Kasumi-1 (cell line): ENCODE measurements around the gene SLC2A13.
"Not testable (repeated sequence)": the region's sequence is repeated elsewhere in the genome, so short reads cannot be mapped to it uniquely, and the experiment has no call there.

Source experiments
- DNase-seq, 2 experiments: peaks; one replicate each; lab custom pipeline; 2025; lab: John Stamatoyannopoulos, UW

The SLC2A13 gene

GRCh38 chr12:39752482-39753137 lies 353.3 kb downstream of the SLC2A13 start:
- no peak for DNase-seq

- not testable (repeated sequence) for DNase-seq
Measured at GRCh38 chr12:39746151-39746550, 359.7 kb downstream of the SLC2A13 start.

GRCh38 chr12:39743655-39744054 lies 362.2 kb downstream of the SLC2A13 start:
- no peak for DNase-seq

- no peak for DNase-seq
Measured at GRCh38 chr12:39736406-39736805, 369.5 kb downstream of the SLC2A13 start.

- peak; percentile 80 to 84 for DNase-seq
Measured at GRCh38 chr12:39723831-39724230, 382.1 kb downstream of the SLC2A13 start.

- no peak for DNase-seq
Measured at GRCh38 chr12:39722504-39722903, 383.4 kb downstream of the SLC2A13 start.

- no peak for DNase-seq
Measured at GRCh38 chr12:39713552-39713951, 392.3 kb downstream of the SLC2A13 start.

GRCh38 chr12:39712334-39712733 lies 393.5 kb downstream of the SLC2A13 start:
- DNase-seq, result no peak
